Activated CD8-positive, alpha-beta memory T cell treated with anti-CD3 and anti-CD28 coated beads for 4 hours (primary cell): ENCODE measurements around the gene ERGIC1.
"Not testable (repeated sequence)": the region's sequence is repeated elsewhere in the genome, so short reads cannot be mapped to it uniquely, and the experiment has no call there.

ENCODE experiments used
- DNase-seq, 2 donors: peaks; one replicate each; pipeline ENCODE4 v3.0.0-alpha.2; 2020; ENCODE audit warnings: low read depth in 2 of 2

ERGIC1 gene

DNA sequence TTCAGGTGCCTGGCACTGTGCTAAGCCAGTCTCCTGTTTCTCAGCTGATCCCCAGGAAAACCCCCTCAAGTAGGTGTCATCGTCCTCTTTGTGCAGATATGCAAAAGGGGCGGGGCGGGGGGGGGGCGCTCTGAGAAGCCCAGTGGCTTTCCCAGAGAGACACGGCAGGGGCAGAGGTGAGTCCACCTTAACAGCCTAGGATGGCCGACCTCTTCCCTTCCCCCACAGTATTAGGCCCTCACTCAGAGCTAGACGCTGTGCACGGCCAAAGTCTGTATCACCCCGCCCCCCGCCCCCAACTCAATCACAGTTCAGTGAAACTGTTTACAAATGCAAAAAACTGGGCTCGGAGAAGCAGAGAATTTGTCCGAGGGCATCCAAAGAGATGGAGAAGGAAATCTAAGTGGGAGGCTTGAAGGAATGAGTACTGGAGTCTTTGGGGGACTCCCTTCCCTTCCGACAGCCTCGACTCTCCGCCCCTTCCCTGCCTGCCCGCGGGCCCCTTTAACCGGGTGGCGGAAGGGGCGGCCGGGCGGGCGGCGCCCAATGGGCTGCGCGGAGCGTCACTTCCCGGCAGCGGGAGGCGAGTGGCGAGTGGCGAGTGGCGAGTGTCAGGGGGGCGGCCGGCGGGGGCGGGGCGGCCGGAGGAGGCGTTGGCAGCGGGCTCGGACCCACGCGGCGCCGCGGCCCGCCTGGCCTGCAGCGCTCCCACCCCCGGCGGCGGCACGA is at the start of gene ERGIC1:
ERGIC1 (plus strand) TSS at position 566 of the 729 bp plus-strand sequence; CDS start at position 729, 163 bp downstream.
- DNase-seq: peak in 1 of 2 donors; percentile 39

DNA sequence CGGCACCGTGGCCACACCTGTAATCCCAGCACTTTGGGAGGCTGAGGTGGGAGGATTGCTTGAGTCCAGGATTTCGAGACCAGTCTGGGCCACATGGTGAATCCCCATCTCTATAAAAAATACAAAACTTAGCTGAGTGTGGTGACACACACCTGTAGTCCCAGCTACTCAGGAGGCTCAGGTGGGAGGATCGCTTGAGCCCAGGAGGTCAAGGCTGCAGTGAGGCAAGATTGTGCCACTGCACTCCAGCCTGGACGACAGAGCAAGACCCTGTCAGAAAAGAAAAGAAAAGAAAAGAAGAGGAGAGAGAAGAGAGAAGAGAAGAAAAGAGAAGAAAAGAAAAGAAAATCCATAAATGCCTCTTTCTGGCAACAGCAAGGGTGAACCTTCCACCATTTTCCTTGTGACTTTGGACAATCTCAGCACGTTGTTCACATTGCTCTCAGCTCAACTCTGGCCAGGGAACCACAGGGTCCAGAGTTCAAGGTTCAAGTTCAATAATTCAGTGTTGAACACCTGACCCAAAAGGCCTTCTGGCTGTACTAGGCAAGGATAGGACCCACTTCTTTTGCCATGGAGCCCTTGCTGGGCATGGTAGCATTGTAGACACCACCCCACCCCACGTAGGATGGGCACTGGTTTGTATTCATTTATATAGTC is 48.5 kb upstream of the ERGIC1 start:
- no peak for DNase-seq

- no peak for DNase-seq
Observed at GRCh38 chr5:172786736-172787462, 47.2 kb upstream of the ERGIC1 start.

- not testable (repeated sequence) for DNase-seq
Observed at GRCh38 chr5:172787538-172787937, 46.5 kb upstream of the ERGIC1 start.

GRCh38 chr5:172788771-172789686 is 45.0 kb upstream of the ERGIC1 start:
- no peak for DNase-seq

- DNase-seq: no peak
Observed at GRCh38 chr5:172789687-172790495, 44.2 kb upstream of the ERGIC1 start.

GRCh38 chr5:172790496-172790889 is 43.6 kb upstream of the ERGIC1 start:
- no peak for DNase-seq

GRCh38 chr5:172791286-172791685 is 42.8 kb upstream of the ERGIC1 start:
- DNase-seq: no peak

DNA sequence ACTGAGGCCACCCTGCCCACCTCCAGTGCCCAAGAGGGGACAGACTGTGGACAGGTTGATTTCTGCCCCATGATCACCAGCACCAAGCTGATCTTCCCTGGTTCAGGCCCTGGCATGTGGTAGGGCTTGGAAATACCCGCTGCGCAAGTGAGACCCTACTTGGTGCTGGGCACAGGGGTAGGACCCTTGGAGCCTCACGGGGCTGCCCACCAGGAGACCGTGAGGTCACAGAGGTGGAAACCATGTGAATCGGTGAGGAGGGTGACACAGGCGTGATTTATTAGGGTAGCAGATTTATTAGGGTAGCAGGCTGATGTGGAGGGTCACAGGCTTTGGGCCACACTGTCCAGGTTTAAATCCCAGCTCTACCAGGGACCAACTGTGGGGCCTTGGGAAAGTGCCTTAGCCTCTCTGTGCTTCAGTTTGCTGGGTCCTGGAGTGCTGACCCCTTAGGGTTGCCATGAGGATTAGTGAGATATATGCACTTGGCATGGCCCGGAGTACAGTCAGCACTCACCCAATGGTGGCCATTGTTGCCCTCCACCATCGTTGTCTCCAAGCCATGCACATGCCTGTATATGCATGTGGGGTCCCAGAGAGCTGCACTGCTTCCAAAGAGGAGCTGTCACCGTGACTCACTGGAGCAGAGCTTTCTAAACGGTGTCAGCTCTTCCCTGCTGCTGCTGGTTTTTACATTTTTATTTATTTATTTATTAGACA is 42.2 kb upstream of the ERGIC1 start:
- no peak for DNase-seq

DNA sequence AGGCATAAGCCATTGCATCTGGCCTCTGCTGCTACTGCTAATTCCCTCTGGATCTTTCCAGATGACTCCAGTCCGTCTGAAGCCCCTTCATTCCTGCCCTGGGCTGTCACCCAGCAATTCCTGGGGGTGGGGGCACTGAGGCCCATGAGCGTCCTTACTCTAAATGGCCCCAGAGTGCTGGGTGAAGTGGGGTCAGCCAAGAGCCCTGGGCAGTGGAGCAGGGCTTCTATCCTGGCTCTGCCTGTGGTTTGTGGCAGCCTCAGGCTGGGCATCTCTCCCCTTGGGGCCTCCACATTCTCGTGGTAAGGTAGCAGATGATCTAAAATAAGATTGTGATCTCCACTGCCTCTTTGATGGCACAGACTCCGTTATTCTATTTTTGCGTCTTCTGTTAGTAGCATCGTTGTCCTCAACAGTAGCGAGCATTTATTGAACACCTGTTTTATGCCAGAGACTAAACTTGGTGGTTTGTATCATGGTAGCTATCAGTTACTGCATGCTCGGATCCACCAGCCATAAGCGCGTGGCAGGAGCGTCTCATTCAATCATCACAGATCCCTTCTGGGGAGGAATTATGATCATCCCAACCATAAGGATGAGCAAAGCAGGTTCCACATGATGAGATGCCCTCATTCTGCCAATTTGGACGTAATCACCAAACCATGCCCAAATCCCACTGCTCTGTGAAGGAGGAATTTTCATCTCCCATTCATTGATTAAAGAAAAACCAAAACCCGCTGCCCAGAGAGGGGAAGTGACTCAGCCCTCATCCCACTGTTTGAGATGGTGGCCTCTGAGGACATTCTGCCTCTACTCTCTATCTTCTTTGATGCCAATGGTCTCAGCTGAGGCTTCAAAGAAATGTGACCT is 41.1 kb upstream of the ERGIC1 start:
- DNase-seq: no peak

GRCh38 chr5:172793577-172794488 is 40.2 kb upstream of the ERGIC1 start:
- DNase-seq: no peak

DNA sequence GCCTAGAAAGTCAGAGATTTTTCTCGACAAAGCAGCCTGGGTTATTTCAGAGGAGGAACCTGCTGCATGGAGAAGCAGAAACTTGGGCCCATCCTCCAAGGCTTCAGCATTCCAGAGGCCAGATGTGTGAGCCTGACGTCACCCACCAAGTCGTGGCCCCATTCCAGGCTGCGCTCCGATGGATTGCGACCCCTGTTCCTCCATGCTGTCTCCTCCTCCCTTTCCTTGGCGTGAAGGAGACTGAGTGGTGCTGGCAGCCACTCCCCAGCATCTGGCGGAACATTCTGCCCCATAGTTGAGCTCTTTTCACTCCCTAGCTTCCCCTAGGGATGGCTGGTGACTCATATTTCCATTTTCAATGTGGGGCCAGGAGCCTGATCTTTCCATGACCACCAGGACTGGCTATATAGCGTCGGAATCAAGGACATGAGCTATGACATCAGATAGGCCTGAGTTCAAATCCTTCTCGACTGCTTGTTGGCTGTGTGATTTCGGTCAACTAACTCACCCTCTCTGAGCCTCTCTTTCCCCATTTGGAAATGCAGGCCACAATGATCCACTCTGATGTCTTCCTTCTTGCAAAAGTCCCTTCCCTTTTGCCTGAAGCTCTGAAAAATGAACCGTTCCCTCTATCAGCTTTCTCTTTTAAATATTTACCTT is 38.6 kb upstream of the ERGIC1 start:
- DNase-seq: no peak

DNA sequence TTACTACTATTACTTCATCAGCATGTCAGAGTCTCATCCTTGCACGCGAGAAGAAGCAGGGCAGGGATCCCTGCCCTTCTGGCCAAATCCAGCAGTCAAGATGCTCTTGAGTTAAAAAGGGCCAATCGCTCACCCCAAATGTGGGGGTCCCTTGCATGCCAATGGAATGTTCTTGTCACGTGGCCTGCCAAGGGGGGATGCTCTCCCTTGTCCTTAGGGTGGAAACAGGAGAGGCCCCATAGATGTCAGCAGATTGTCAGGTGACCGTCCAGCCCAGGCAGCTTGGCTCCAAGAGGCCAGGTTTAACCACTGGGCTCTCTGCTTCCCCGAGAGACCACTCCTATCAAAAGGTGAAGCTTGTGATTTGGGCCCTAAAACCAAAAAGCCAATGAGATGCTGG is 37.7 kb upstream of the ERGIC1 start:
- no peak for DNase-seq

DNA sequence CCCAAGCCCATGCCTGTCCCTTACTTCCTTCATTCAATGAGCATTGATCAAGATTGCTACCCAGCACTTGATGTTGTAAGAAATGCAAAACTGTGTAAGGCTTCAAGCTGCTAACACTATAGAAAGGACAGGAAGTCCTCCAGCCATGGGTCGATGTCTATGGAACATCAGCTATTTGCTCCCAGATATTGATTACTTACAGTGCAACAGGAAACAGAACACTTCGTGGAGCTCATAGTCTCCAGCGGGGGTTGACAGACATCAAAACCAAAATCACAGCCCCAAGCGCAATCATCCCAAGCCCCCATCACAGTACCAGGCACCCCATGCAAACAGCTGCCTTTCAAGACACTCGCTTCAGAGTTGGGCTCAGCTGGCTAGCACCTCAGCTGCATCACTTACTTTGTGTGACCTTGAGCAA is 36.3 kb upstream of the ERGIC1 start:
- DNase-seq: no peak

DNA sequence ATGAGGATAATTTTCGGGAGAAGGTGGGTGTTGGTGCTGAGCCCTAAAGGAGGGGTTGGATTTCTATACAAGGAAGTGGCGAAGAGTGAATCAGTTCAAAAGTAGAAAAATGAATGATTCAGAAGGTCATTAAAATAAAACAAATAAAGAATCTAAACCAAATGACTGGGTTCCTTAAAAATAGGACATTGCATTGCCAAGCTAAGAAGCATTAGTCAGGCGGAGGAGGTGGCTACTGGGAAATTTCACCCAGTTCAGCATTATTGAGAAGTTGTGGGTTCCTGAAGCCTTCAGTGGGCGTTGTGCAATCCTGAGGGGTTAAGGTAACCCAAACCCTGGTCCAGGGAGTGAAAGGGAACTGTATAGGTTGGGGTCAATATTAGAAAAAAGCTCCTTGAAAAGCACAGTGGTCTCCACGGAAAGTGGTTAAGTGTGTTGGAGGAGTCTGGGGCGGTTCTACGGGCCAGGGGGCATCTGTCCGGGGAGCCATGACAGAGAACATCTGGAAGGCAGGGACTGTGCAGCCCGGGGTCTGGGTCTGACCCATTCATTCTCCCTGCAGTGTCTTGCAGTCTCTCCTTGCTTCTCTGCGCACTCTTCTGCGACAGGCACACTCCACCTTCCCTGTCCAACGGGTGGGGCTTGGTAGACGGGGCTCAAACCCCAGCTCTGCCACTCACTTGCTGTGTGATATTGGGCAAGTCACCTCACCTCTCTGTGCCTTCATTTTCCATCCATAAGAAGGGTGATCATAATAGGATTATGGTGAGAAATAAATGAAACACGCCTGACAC is 35.4 kb upstream of the ERGIC1 start:
- DNase-seq: no peak

- DNase-seq: no peak
Observed at GRCh38 chr5:172799416-172799815, 34.6 kb upstream of the ERGIC1 start.

DNA sequence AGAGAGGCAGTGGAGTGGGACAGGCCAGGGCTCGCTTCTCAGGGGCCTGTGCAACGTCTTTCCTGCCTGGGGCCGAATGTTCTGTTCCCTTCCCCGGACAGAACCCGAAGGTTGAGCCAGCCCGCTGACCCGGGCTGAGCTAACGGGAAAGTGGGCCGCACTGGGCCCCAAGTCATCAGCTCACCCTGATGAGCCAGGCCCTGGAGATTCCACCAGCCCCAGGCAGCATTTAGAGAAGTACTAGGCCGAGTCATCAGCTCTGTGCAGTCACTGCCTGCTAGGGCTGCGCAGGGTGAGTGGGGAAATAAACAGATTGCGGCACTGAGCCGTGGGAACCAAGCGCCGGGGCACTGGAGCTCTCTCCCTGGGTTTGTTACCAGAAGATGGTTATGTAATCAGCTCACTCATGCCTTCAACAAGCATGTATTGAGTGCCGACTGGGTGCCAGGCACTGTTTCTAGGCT is 33.9 kb upstream of the ERGIC1 start:
- no peak for DNase-seq
